OCI-LY7 (cell line): Measurements from ENCODE around the gene CACNA2D2. TPM values are rescaled to one million over a fixed set of nuclear protein-coding genes. Genes with fewer than 3 reads are reported as not detected.

ENCODE experiments used
- BruUV-seq: library from RNA; stranded (reverse); fragments of 400-500 nt; replicated peaks from 2 replicates; lab custom pipeline; 2021; lab: Mats Ljungman, UMichigan
- CTCF ChIA-PET: fragments of 300-600 bp; sonication (Branson Sonifier 250); formaldehyde crosslinking; loops from one replicate; lab custom pipeline; 2022; ENCODE audit warnings: antibody characterized with exemption; ENCODE audit not compliant: unreplicated experiment; lab: Charles Lee
- POLR2A ChIA-PET: fragments of 300-600 bp; sonication (Branson Sonifier 250); formaldehyde crosslinking; loops from one replicate; lab custom pipeline; 2022; ENCODE audit warnings: antibody characterized with exemption; lab: Charles Lee
- DNase-seq: peaks from one replicate; pipeline ENCODE4 v3.0.0-alpha.2; 2015; ENCODE audit warnings: low spot score
- H2AFZ ChIP-seq: fragments of 200-600 bp; sonication (generic), shearing (Covaris generic); 2 replicates; pipeline ENCODE4 v1.6.1; 2014; ENCODE audit warnings: mild to moderate bottlenecking, antibody characterized with exemption, low read length, moderate library complexity
- H3K27ac ChIP-seq: fragments of 200-600 bp; sonication (generic); 2 replicates; pipeline ENCODE4 v1.5.1; 2014; ENCODE audit warnings: mixed run types, low read depth, mild to moderate bottlenecking, moderate library complexity, low read length, inconsistent platforms; ENCODE audit not compliant: poor library complexity, severe bottlenecking
- H3K36me3 ChIP-seq: fragments of 200-600 bp; sonication (generic); 2 replicates; pipeline ENCODE4 v1.6.1; 2014; ENCODE audit warnings: mild to moderate bottlenecking, antibody characterized with exemption, low read length, moderate library complexity, mixed read lengths; ENCODE audit not compliant: insufficient read depth
- H3K4me1 ChIP-seq: fragments of 200-600 bp; sonication (generic); 2 replicates; pipeline ENCODE4 v1.5.1; 2014; ENCODE audit warnings: mild to moderate bottlenecking, low read length; ENCODE audit not compliant: insufficient read depth, poor library complexity, severe bottlenecking
- H3K4me2 ChIP-seq: fragments of 200-600 bp; sonication (generic); 2 replicates; pipeline ENCODE4 v1.6.1; 2014; ENCODE audit warnings: mild to moderate bottlenecking, low read length
- H3K4me3 ChIP-seq: fragments of 200-600 bp; sonication (generic); 2 replicates; pipeline ENCODE4 v1.5.1; 2014; ENCODE audit warnings: mild to moderate bottlenecking, low read depth, low read length; ENCODE audit not compliant: poor library complexity, severe bottlenecking
- H3K79me2 ChIP-seq: fragments of 200-600 bp; sonication (generic); 2 replicates; pipeline ENCODE4 v1.6.1; 2016; ENCODE audit warnings: low read depth, mild to moderate bottlenecking, low read length, moderate library complexity, mixed read lengths; ENCODE audit not compliant: insufficient read depth
- H3K9me2 ChIP-seq: fragments of 200-600 bp; sonication (generic); 2 replicates; pipeline ENCODE4 v1.6.1; 2016; ENCODE audit warnings: mild to moderate bottlenecking, low read length, mixed read lengths; ENCODE audit not compliant: insufficient read depth
- H3K9me3 ChIP-seq: fragments of 200-600 bp; sonication (generic); 2 replicates; pipeline ENCODE4 v1.6.1; 2014; ENCODE audit warnings: mild to moderate bottlenecking, mixed run types, low read length, mixed read lengths
- H4K20me1 ChIP-seq: fragments of 200-600 bp; sonication (generic); 2 replicates; pipeline ENCODE4 v1.6.1; 2014; ENCODE audit warnings: mild to moderate bottlenecking, antibody characterized with exemption, low read length, moderate library complexity, mixed read lengths; ENCODE audit not compliant: insufficient read depth
- CTCF ChIP-seq: fragments of 200-600 bp; sonication (generic); conservative IDR thresholded peaks from 2 replicates; pipeline ENCODE4 v1.5.1; 2014; ENCODE audit warnings: mild to moderate bottlenecking, antibody characterized with exemption, low read length, moderate library complexity, mixed read lengths
- EZH2phosphoT487 ChIP-seq: fragments of 200-600 bp; sonication (generic); IDR thresholded peaks from 2 replicates; pipeline ENCODE4 v1.6.1; 2018; ENCODE audit warnings: low read depth, borderline replicate concordance, mild to moderate bottlenecking, mixed run types, antibody characterized with exemption, low read length, moderate library complexity, mixed read lengths
- intact Hi-C: fragments of 100-400 bp; cut with micrococcal nuclease; formaldehyde crosslinking; loops from one replicate; pipeline ENCODE4 v1.10.0; 2022; ENCODE audit not compliant: unreplicated experiment
- total RNA-seq, 2 experiments: library from RNA; depleted of rRNA in 1 of 2; stranded (reverse); fragments of >200 nt in 1 of 2; shearing (Covaris generic) in 1 of 2; gene quantifications; 2 replicates each; pipeline ENCODE4 v1.2.3, GENCODE V29; 2014 to 2022

The CACNA2D2 gene
- total RNA-seq, 2 experiments from 2014 or later = 0.09 to 0.21 TPM

GRCh38 chr3:50423543-50423942 is 79.9 kb downstream of the CACNA2D2 start:
- Histone ChIP-seq H3K4me2 (no peak overlapping the region), H3K9me3 (no peaks in the 10 kb centered on the region), H3K79me2 (no peaks in the 10 kb centered on the region), H2AFZ (no peak overlapping the region), H3K9me2 (no peaks in the 10 kb centered on the region), H4K20me1 (no peaks in the 10 kb centered on the region; the same call in 1 of the 2 replicates), H3K4me1 (no peaks in the 10 kb centered on the region), H3K36me3 (no peaks in the 10 kb centered on the region), H3K4me3 (no peak overlapping the region), H3K27ac (no peak overlapping the region)
- intact Hi-C loops = no loop called here
- BruUV-seq = no TSS peak
- no peak for TF ChIP-seq CTCF
- no peak for TF ChIP-seq EZH2phosphoT487
- no peak for DNase-seq
- ChIA-PET POLR2A (no interaction called here), CTCF (no interaction called here)

GRCh38 chr3:50422153-50422552 is 81.3 kb downstream of the CACNA2D2 start:
- no TSS peak for BruUV-seq
- no peak for TF ChIP-seq CTCF
- no peak for TF ChIP-seq EZH2phosphoT487
- DNase-seq = no peak
- intact Hi-C loops = no loop called here
- H3K9me3 ChIP-seq = no peaks in the 10 kb centered on the region
- POLR2A ChIA-PET = interaction anchor here (0.5 kb wide), 1 partner anchor 1950 kb away, joined by 4 read pairs; no protein-coding TSS in a partner anchor
- H3K4me1 ChIP-seq = no peaks in the 10 kb centered on the region
- no peaks in the 10 kb centered on the region; the same call in 1 of the 2 replicates for H4K20me1 ChIP-seq
- no peaks in the 10 kb centered on the region for H3K79me2 ChIP-seq
- H3K4me2 ChIP-seq = no peak overlapping the region
- no peak overlapping the region for H3K4me3 ChIP-seq
- CTCF ChIA-PET = no interaction called here
- no peaks in the 10 kb centered on the region for H3K36me3 ChIP-seq
- H3K27ac ChIP-seq = no peak overlapping the region
- H3K9me2 ChIP-seq = no peaks in the 10 kb centered on the region
- no peak overlapping the region for H2AFZ ChIP-seq

GRCh38 chr3:50419595-50420370 is 83.7 kb downstream of the CACNA2D2 start:
- Histone ChIP-seq H3K4me1 (no peaks in the 10 kb centered on the region), H3K4me3 (no peak overlapping the region), H2AFZ (no peak overlapping the region), H3K9me2 (no peaks in the 10 kb centered on the region), H3K9me3 (no peaks in the 10 kb centered on the region), H3K36me3 (no peaks in the 10 kb centered on the region), H3K79me2 (no peaks in the 10 kb centered on the region), H3K27ac (no peak overlapping the region), H3K4me2 (no peak overlapping the region), H4K20me1 (no peaks in the 10 kb centered on the region; the same call in 1 of the 2 replicates)
- CTCF ChIA-PET = interaction anchor here (0.6 kb wide), 1 partner anchor 53 kb away, joined by 3 read pairs; no protein-coding TSS in a partner anchor
- intact Hi-C loops = no loop called here
- POLR2A ChIA-PET = no interaction called here
- TF ChIP-seq CTCF (no peak), EZH2phosphoT487 (no peak)
- DNase-seq = no peak
- no TSS peak for BruUV-seq
